ENCODE data around the gene PACRG.

PACRG gene

GRCh38 chr6:162709431-162709830 is 18.3 kb upstream of the PACRG start:
- no peaks in the 10 kb centered on the region for H3K4me1 ChIP-seq (ENCODE audit: insufficient read depth, insufficient read length)
- DNase-seq (ENCODE audit: low read depth, low spot score) = no peak
- H3K36me3 ChIP-seq (ENCODE audit: insufficient read depth, insufficient read length, low read length) = no peaks in the 10 kb centered on the region
- H3K9me3 ChIP-seq (ENCODE audit: insufficient read depth, low read length) = no peaks in the 10 kb centered on the region
- no peak for TF ChIP-seq YY1 (IDR thresholded peaks at IDR 0.05; ENCODE audit: insufficient read depth, insufficient read length)
- TF ChIP-seq ZNF274 (IDR thresholded peaks at IDR 0.05; ENCODE audit: low read depth, low read length) = no peak
- TF ChIP-seq SUZ12 (IDR thresholded peaks at IDR 0.05; ENCODE audit: extremely low read depth, insufficient read depth, insufficient read length) = no peak
- H3K4me3 ChIP-seq (ENCODE audit: insufficient read length, low read depth) = no peak overlapping the region
- no peak overlapping the region for H3K9ac ChIP-seq (ENCODE audit: insufficient read length, low read depth)
- H3K27me3 ChIP-seq (ENCODE audit: insufficient read depth, insufficient read length) = no peaks in the 10 kb centered on the region

- DNase-seq (ENCODE audit: low read depth, low spot score) = no peak
- Histone ChIP-seq H3K4me1 (ENCODE audit: insufficient read depth, insufficient read length) (no peaks in the 10 kb centered on the region), H3K9me3 (ENCODE audit: insufficient read depth, low read length) (no peaks in the 10 kb centered on the region), H3K9ac (ENCODE audit: insufficient read length, low read depth) (no peak overlapping the region), H3K4me3 (ENCODE audit: insufficient read length, low read depth) (no peak overlapping the region), H3K27me3 (ENCODE audit: insufficient read depth, insufficient read length) (no peaks in the 10 kb centered on the region), H3K36me3 (ENCODE audit: insufficient read depth, insufficient read length, low read length) (no peaks in the 10 kb centered on the region)
- TF ChIP-seq YY1 (IDR thresholded peaks at IDR 0.05; ENCODE audit: insufficient read depth, insufficient read length) (no peak), SUZ12 (IDR thresholded peaks at IDR 0.05; ENCODE audit: extremely low read depth, insufficient read depth, insufficient read length) (no peak), ZNF274 (IDR thresholded peaks at IDR 0.05; ENCODE audit: low read depth, low read length) (no peak)
Measured at GRCh38 chr6:162710419-162710818, 17.4 kb upstream of the PACRG start.

GRCh38 chr6:162710936-162711335 is 16.8 kb upstream of the PACRG start:
- Histone ChIP-seq H3K9me3 (ENCODE audit: insufficient read depth, low read length) (no peaks in the 10 kb centered on the region), H3K4me3 (ENCODE audit: insufficient read length, low read depth) (no peak overlapping the region)
- no peak for TF ChIP-seq YY1 (IDR thresholded peaks at IDR 0.05; ENCODE audit: insufficient read depth, insufficient read length)
- TF ChIP-seq ZNF274 (IDR thresholded peaks at IDR 0.05; ENCODE audit: low read depth, low read length) = no peak
- TF ChIP-seq SUZ12 (IDR thresholded peaks at IDR 0.05; ENCODE audit: extremely low read depth, insufficient read depth, insufficient read length) = no peak

GRCh38 chr6:162711376-162711775 is 16.4 kb upstream of the PACRG start:
- Histone ChIP-seq H3K9ac (ENCODE audit: insufficient read length, low read depth) (no peak overlapping the region), H3K27me3 (ENCODE audit: insufficient read depth, insufficient read length) (no peaks in the 10 kb centered on the region), H3K4me1 (ENCODE audit: insufficient read depth, insufficient read length) (no peaks in the 10 kb centered on the region), H3K9me3 (ENCODE audit: insufficient read depth, low read length) (no peaks in the 10 kb centered on the region), H3K4me3 (ENCODE audit: insufficient read length, low read depth) (no peak overlapping the region), H3K36me3 (ENCODE audit: insufficient read depth, insufficient read length, low read length) (no peaks in the 10 kb centered on the region)
- TF ChIP-seq ZNF274 (IDR thresholded peaks at IDR 0.05; ENCODE audit: low read depth, low read length) (no peak), YY1 (IDR thresholded peaks at IDR 0.05; ENCODE audit: insufficient read depth, insufficient read length) (no peak), SUZ12 (IDR thresholded peaks at IDR 0.05; ENCODE audit: extremely low read depth, insufficient read depth, insufficient read length) (no peak)
- DNase-seq (ENCODE audit: low read depth, low spot score) = no peak

More at GRCh38 chr6:162710936-162711335, 16.8 kb upstream of the PACRG start:
- H3K36me3 ChIP-seq (ENCODE audit: insufficient read depth, insufficient read length, low read length) = no peaks in the 10 kb centered on the region
- H3K4me1 ChIP-seq (ENCODE audit: insufficient read depth, insufficient read length) = no peaks in the 10 kb centered on the region
- no peak for DNase-seq (ENCODE audit: low read depth, low spot score)
- H3K9ac ChIP-seq (ENCODE audit: insufficient read length, low read depth) = no peak overlapping the region
- no peaks in the 10 kb centered on the region for H3K27me3 ChIP-seq (ENCODE audit: insufficient read depth, insufficient read length)

GRCh38 chr6:162712694-162713093 is 15.1 kb upstream of the PACRG start:
- no peak for DNase-seq (ENCODE audit: low read depth, low spot score)
- H3K4me3 ChIP-seq (ENCODE audit: insufficient read length, low read depth) = no peak overlapping the region
- no peak overlapping the region for H3K9ac ChIP-seq (ENCODE audit: insufficient read length, low read depth)
- no peak for TF ChIP-seq SUZ12 (IDR thresholded peaks at IDR 0.05; ENCODE audit: extremely low read depth, insufficient read depth, insufficient read length)
- no peak for TF ChIP-seq ZNF274 (IDR thresholded peaks at IDR 0.05; ENCODE audit: low read depth, low read length)
- TF ChIP-seq YY1 (IDR thresholded peaks at IDR 0.05; ENCODE audit: insufficient read depth, insufficient read length) = no peak
- 0 out of 2 replicates have a peak, but pooled peaks cover 3% of the 10 kb centered on the region for H3K9me3 ChIP-seq (ENCODE audit: insufficient read depth, low read length)
- no peaks in the 10 kb centered on the region for H3K36me3 ChIP-seq (ENCODE audit: insufficient read depth, insufficient read length, low read length)
- H3K4me1 ChIP-seq (ENCODE audit: insufficient read depth, insufficient read length) = no peaks in the 10 kb centered on the region
- H3K27me3 ChIP-seq (ENCODE audit: insufficient read depth, insufficient read length) = no peaks in the 10 kb centered on the region

GRCh38 chr6:162713974-162714780 is 13.6 kb upstream of the PACRG start:
- Histone ChIP-seq H3K4me3 (ENCODE audit: insufficient read length, low read depth) (no peak overlapping the region), H3K9me3 (ENCODE audit: insufficient read depth, low read length) (0 out of 2 replicates have a peak, but pooled peaks cover 3% of the 10 kb centered on the region), H3K36me3 (ENCODE audit: insufficient read depth, insufficient read length, low read length) (no peaks in the 10 kb centered on the region), H3K4me1 (ENCODE audit: insufficient read depth, insufficient read length) (no peaks in the 10 kb centered on the region), H3K27me3 (ENCODE audit: insufficient read depth, insufficient read length) (no peaks in the 10 kb centered on the region), H3K9ac (ENCODE audit: insufficient read length, low read depth) (no peak overlapping the region)
- TF ChIP-seq SUZ12 (IDR thresholded peaks at IDR 0.05; ENCODE audit: extremely low read depth, insufficient read depth, insufficient read length) = no peak
- no peak for DNase-seq (ENCODE audit: low read depth, low spot score)

- Histone ChIP-seq H3K9ac (ENCODE audit: insufficient read length, low read depth) (no peak overlapping the region), H3K36me3 (ENCODE audit: insufficient read depth, insufficient read length, low read length) (no peaks in the 10 kb centered on the region), H3K4me3 (ENCODE audit: insufficient read length, low read depth) (no peak overlapping the region), H3K27me3 (ENCODE audit: insufficient read depth, insufficient read length) (no peaks in the 10 kb centered on the region), H3K4me1 (ENCODE audit: insufficient read depth, insufficient read length) (no peaks in the 10 kb centered on the region), H3K9me3 (ENCODE audit: insufficient read depth, low read length) (0 out of 2 replicates have a peak, but pooled peaks cover 3% of the 10 kb centered on the region)
- no peak for TF ChIP-seq SUZ12 (IDR thresholded peaks at IDR 0.05; ENCODE audit: extremely low read depth, insufficient read depth, insufficient read length)
- no peak for TF ChIP-seq ZNF274 (IDR thresholded peaks at IDR 0.05; ENCODE audit: low read depth, low read length)
- DNase-seq (ENCODE audit: low read depth, low spot score) = no peak
Measured at GRCh38 chr6:162715601-162716000, 12.2 kb upstream of the PACRG start.

All from NT2/D1 (cell line).